CD4-positive, alpha-beta memory T cell (primary cell): ENCODE measurements around the gene HOXC9. TPM values are rescaled to one million over a fixed set of nuclear protein-coding genes. Genes with fewer than 3 reads are reported as not detected.

Experiments
- CTCF ChIA-PET: fragments of 350-600 bp; sonication (Branson Sonifier 250); formaldehyde crosslinking; loops from one replicate; lab custom pipeline; 2021; ENCODE audit warnings: inconsistent platforms; ENCODE audit not compliant: partially characterized antibody; lab: Charles Lee
- POLR2A ChIA-PET: fragments of 350-600 bp; sonication (Branson Sonifier 250); formaldehyde crosslinking; loops from one replicate; lab custom pipeline; 2021; ENCODE audit not compliant: partially characterized antibody; lab: Charles Lee
- DNase-seq, 5 donors: peaks; one replicate each; pipeline versions ENCODE4 v3.0.0 to v3.0.0-alpha.2; 2020 to 2022; ENCODE audit warnings: mixed read lengths in 1 of 5
- H3K27ac ChIP-seq: one replicate; pipeline ENCODE4 v1.7.0; 2013; ENCODE audit warnings: low read depth, low read length
- H3K27me3 ChIP-seq: 2 replicates; pipeline ENCODE4 v1.7.0; 2013; ENCODE audit warnings: mild to moderate bottlenecking, low read length, moderate library complexity; ENCODE audit not compliant: insufficient read depth
- H3K36me3 ChIP-seq: 2 replicates; pipeline ENCODE4 v1.7.0; 2013; ENCODE audit warnings: mild to moderate bottlenecking, low read length, moderate library complexity; ENCODE audit not compliant: insufficient read depth
- H3K4me1 ChIP-seq: 2 replicates; pipeline ENCODE4 v1.7.0; 2013; ENCODE audit warnings: mild to moderate bottlenecking, low read length, moderate library complexity; ENCODE audit not compliant: insufficient read depth
- H3K4me3 ChIP-seq, 2 donors: one replicate each; pipeline ENCODE4 v1.7.0; 2013; ENCODE audit warnings: low read length in 2 of 2, mild to moderate bottlenecking in 1 of 2
- H3K9me3 ChIP-seq, 2 donors: one replicate each; pipeline ENCODE4 v1.7.0; 2013; ENCODE audit warnings: low read length in 2 of 2, control low read depth in 1 of 2; ENCODE audit not compliant: control insufficient read depth in 1 of 2
- H3K27ac Mint-ChIP-seq, 7 donors: one replicate each; pipeline ENCODE4 v1.8.0; 2020 to 2021; ENCODE audit warnings: mixed read lengths in 7 of 7, mild to moderate bottlenecking in 6 of 7, inconsistent platforms in 3 of 7, moderate library complexity in 3 of 7
- H3K27me3 Mint-ChIP-seq, 2 donors: one replicate each; pipeline ENCODE4 v1.8.0; 2020 to 2021; ENCODE audit warnings: mixed read lengths in 2 of 2
- H3K36me3 Mint-ChIP-seq, 2 donors: one replicate each; pipeline ENCODE4 v1.8.0; 2020 to 2021; ENCODE audit warnings: mixed read lengths in 2 of 2, inconsistent platforms in 1 of 2, mild to moderate bottlenecking in 1 of 2
- H3K4me1 Mint-ChIP-seq, 4 donors: one replicate each; pipeline ENCODE4 v1.8.0; 2020 to 2021; ENCODE audit warnings: mixed read lengths in 4 of 4, mild to moderate bottlenecking in 1 of 4
- H3K4me3 Mint-ChIP-seq, 8 donors: one replicate each; pipeline ENCODE4 v1.8.0; 2020 to 2021; ENCODE audit warnings: mixed read lengths in 8 of 8, mild to moderate bottlenecking in 7 of 8, moderate library complexity in 6 of 8, inconsistent platforms in 3 of 8
- H3K9me3 Mint-ChIP-seq, 8 donors: one replicate each; pipeline ENCODE4 v1.8.0; 2020 to 2021; ENCODE audit warnings: mixed read lengths in 8 of 8, mild to moderate bottlenecking in 5 of 8, inconsistent platforms in 3 of 8, moderate library complexity in 1 of 8
- intact Hi-C: fragments of 100-400 bp; cut with micrococcal nuclease; formaldehyde crosslinking; loops from one replicate; pipeline ENCODE4 v1.15.1; 2023
- polyA plus RNA-seq, 2 donors: library from polyadenylated mRNA; unstranded; fragments of 300-500 nt; fragmentation: Illumina TruSeq; gene quantifications; one replicate each; pipeline ENCODE4 v1.2.3, GENCODE V29; 2021
- total RNA-seq, 2 experiments: library from RNA; stranded (reverse); gene quantifications; one replicate each; pipeline ENCODE4 v1.2.3, GENCODE V29; 2021

The HOXC9 gene
- total and polyA plus RNA-seq, 4 experiments from 2014 or later, result not detected

DNA sequence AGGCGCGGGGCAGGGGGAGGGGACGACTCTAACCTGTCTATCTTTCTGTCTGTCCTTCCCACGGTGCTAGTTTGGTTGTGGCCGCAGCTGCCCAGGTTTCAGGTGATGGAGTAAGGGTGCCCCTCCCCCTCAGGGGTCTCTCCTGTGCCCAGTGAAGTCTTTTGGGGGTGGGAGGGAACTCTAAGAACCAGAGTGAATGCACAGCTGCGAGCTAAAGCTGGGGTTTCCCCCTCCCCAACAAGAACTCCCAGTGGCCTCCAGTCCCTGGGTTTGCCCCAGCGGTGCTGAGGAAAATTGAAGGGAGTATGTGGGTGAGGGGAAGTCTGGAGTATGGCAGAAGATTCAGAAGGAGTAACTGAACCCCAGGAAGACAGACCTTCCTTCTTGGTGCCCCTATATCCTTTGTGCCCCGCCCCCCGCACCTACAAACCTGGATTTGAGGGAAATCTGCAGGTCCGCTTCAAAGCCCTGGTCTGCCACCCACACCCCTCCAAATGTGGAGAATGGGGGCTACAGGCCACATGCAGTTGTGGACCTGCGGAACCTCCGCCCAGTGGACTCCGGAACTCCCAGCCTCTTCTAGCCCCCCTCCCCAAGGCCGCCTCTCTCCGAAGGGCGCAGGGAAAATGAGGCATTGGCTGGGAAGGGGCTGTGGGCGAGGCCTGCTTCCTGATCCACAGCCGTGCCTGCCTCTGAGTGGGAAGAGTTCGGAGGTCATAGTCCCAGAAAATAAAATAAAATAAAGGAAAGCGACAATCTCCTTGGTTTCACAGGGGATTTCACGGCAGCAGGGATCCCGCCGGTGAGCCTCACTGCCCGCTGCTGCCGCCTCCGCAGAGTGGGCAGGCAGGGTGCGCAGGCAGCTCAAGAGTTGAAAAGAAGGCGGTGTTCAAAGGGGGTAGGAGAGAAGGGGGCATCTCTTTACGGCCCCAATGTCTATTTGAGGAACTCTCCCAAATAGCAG, 3.4 kb upstream of the HOXC9 start:
- no peak for DNase-seq
- H3K27ac Mint-ChIP-seq, result peak overlapping the region in 1 of 7 donors; percentile 80
- ChIA-PET CTCF (interaction anchor here (1.7 to 2.0 kb wide), 2 partner anchors 196 to 205 kb away, joined by 4 to 7 read pairs; no protein-coding TSS in a partner anchor), POLR2A (interaction anchor here (0.9 kb wide), 1 partner anchor 9 kb away, joined by 5 read pairs; no protein-coding TSS in a partner anchor)
- Histone ChIP-seq H3K4me1 (peaks cover 42% of the 10 kb centered on the region), H3K36me3 (no peaks in the 10 kb centered on the region), H3K27me3 (peaks cover 92% of the 10 kb centered on the region), H3K9me3 (no peaks in the 10 kb centered on the region), H3K27ac (no peak overlapping the region), H3K4me3 (peak overlapping the region; percentile 29 to 64)
- H3K4me1 Mint-ChIP-seq, result peaks cover 10 to 67% (median 29%) of the 10 kb centered on the region in 4 donors
- peak overlapping the region; percentile 71 to 89 (median 82) for H3K4me3 Mint-ChIP-seq
- H3K9me3 Mint-ChIP-seq, result peaks cover 0 to 11% (median 1%) of the 10 kb centered on the region in 8 donors
- H3K27me3 Mint-ChIP-seq, result peaks cover 72 to 84% of the 10 kb centered on the region in 2 donors
- no peaks in the 10 kb centered on the region for H3K36me3 Mint-ChIP-seq
- intact Hi-C loops, result loop anchor here (10.0 kb wide), 1 partner anchor 358 kb away; no protein-coding TSS in a partner anchor

DNA sequence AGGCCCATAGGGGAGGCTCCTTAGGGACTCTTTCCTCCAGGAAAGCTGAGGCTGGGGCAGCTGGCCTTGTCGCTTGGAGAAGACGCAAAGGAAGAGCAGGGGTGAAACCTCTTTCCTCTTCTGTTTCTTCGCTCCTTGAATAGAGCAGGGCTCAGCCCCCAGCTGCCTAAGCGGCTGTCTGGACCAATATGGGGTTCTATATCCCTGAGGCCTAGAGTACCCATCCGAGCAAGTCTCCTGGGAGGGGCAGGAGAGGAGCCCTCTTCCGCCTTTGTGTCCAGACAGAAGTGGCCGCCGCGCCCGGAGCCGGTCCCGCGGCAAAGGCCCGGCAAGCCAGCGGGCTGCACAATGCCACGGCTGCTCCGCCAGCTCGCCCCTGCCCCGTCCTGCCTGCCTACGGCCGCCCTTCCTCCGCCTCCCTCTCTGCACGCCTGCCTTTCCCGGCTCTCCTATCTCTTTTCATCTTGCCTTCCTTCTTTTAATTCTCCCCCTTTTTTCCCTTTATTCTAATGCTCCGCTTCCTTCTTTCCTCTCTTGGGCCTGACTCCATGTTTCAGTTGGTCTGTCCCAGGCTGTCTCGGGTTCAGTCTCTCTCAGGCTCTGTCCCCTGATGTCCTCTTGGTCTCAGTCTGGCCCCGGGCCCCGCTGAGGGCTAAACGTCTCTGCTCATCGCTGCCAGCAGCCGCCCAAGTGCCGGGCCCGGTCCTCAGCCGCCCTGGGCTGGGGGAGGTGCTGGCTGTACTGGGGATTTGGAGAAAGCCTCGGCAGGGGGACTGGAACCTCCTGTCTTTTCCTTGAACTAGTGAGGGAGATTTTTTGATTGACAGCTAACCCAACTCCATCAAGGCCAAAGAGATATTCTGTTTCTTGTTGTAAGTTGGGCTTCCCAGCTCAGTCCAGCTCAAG, 2.5 kb upstream of the HOXC9 start:
- no peak overlapping the region for H3K27ac ChIP-seq
- H3K36me3 ChIP-seq, result no peaks in the 10 kb centered on the region
- ChIA-PET POLR2A (no interaction called here), CTCF (interaction anchor here (1.2 to 5.3 kb wide), 4 partner anchors 193 to 209 kb away, joined by 3 to 26 read pairs (median 6); no protein-coding TSS in a partner anchor)
- H3K4me1 Mint-ChIP-seq, result peaks cover 10 to 67% (median 29%) of the 10 kb centered on the region in 4 donors
- DNase-seq, result no peak
- H3K27me3 ChIP-seq, result peaks cover 92% of the 10 kb centered on the region
- intact Hi-C loops, result loop anchor here (10.0 kb wide), 1 partner anchor 357 kb away; no protein-coding TSS in a partner anchor
- peak overlapping the region in 1 of 7 donors; percentile 78 for H3K27ac Mint-ChIP-seq
- peak overlapping the region in 5 of 8 donors; percentile 33 to 82 (median 65) for H3K4me3 Mint-ChIP-seq
- H3K36me3 Mint-ChIP-seq, result no peaks in the 10 kb centered on the region
- no peak overlapping the region for H3K4me3 ChIP-seq
- H3K9me3 Mint-ChIP-seq, result peaks cover 0 to 11% (median 1%) of the 10 kb centered on the region in 8 donors
- H3K4me1 ChIP-seq, result peaks cover 42% of the 10 kb centered on the region
- no peaks in the 10 kb centered on the region for H3K9me3 ChIP-seq
- peaks cover 68 to 83% of the 10 kb centered on the region in 2 donors for H3K27me3 Mint-ChIP-seq

DNA sequence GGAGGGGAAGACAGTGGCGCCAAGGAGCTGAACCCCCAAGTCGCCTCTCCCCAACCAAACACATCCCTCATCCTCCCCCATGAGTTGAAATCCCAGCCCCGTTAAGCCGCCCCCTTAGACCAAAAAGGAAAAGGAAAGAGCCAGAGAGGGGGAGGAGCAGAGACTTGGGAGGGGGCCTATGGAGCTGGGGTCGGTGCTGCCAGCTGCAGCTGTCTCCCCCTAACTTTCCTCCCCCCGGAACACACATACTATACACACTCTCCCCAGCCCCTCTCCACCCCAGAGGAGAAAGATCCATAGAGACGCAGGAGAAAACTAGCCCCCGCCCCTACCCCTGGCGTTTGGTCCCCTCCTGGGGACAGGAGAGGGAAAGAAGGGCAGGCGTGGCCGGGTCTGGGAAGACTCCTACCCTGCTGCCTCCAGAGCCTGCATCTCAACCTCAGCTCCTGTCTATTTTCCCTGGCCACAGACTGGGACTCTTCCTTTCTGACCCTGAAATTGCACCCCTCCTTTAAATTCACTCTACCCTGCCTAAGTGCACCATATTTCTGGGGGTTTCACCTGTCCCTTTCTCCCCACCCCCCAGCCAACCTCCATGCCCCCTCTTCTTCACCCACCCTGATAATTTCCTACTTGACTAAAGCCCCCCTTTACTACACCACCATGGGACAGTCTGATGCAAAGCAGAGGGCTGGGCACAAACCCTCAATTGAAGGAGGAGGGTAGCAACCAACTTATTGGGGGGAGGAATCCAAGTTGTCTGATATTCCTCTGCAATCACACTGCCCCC, 1.7 kb upstream of the HOXC9 start:
- intact Hi-C loops, result loop anchor here (10.0 kb wide), 1 partner anchor 356 kb away; no protein-coding TSS in a partner anchor
- peaks cover 10 to 65% (median 29%) of the 10 kb centered on the region in 4 donors for H3K4me1 Mint-ChIP-seq
- H3K4me3 ChIP-seq, result no peak overlapping the region
- no peaks in the 10 kb centered on the region for H3K9me3 ChIP-seq
- peaks cover 0 to 11% (median 1%) of the 10 kb centered on the region in 8 donors for H3K9me3 Mint-ChIP-seq
- no peaks in the 10 kb centered on the region for H3K36me3 Mint-ChIP-seq
- ChIA-PET CTCF (interaction anchor here (1.2 to 5.3 kb wide), 3 partner anchors 192 to 208 kb away, joined by 3 to 26 read pairs (median 7); no protein-coding TSS in a partner anchor), POLR2A (no interaction called here)
- no peak for DNase-seq
- H3K4me3 Mint-ChIP-seq, result peak overlapping the region in 2 of 8 donors; percentile 9 to 47
- H3K4me1 ChIP-seq, result peaks cover 42% of the 10 kb centered on the region
- H3K36me3 ChIP-seq, result no peaks in the 10 kb centered on the region
- H3K27me3 ChIP-seq, result peaks cover 91% of the 10 kb centered on the region
- no peak overlapping the region for H3K27ac ChIP-seq
- H3K27ac Mint-ChIP-seq, result peak overlapping the region in 2 of 7 donors; percentile 29 to 78
- peaks cover 70 to 82% of the 10 kb centered on the region in 2 donors for H3K27me3 Mint-ChIP-seq

DNA sequence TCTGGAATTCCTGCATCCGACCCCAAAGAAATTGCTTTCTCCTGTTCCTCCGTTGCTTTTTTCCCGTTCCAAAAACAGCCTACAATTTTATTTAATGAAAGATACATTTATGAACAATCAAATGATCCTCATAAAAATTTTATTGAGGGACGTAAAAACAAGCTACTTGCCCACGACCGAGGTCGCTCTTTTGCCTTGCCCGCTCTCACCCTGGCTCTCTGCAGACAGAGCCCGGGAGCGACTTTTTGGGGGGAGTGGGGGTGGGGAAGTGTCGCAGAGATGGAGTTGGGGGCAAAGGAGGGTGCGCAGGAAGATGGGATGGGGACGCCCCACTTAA, 1.1 kb upstream of the HOXC9 start:
- Histone ChIP-seq H3K4me1 (peaks cover 42% of the 10 kb centered on the region), H3K9me3 (no peaks in the 10 kb centered on the region), H3K36me3 (no peaks in the 10 kb centered on the region), H3K27me3 (peaks cover 90% of the 10 kb centered on the region), H3K27ac (no peak overlapping the region), H3K4me3 (no peak overlapping the region)
- Mint-ChIP-seq H3K4me1 (peaks cover 10 to 59% (median 28%) of the 10 kb centered on the region in 4 donors), H3K4me3 (peak overlapping the region in 3 of 8 donors; percentile 1 to 47 (median 22)), H3K9me3 (peaks cover 0 to 10% (median under 1%) of the 10 kb centered on the region in 8 donors), H3K36me3 (no peaks in the 10 kb centered on the region), H3K27ac (peak overlapping the region in 2 of 7 donors; percentile 29 to 78), H3K27me3 (peaks cover 69 to 82% of the 10 kb centered on the region in 2 donors)
- CTCF ChIA-PET, result interaction anchor here (5.3 kb wide), 1 partner anchor 208 kb away, joined by 26 read pairs; no protein-coding TSS in a partner anchor
- POLR2A ChIA-PET, result interaction anchor here (1.5 kb wide), 2 partner anchors 19 to 21 kb away, joined by 3 to 5 read pairs; no protein-coding TSS in a partner anchor
- intact Hi-C loops, result loop anchor here (10.0 kb wide), 1 partner anchor 356 kb away; no protein-coding TSS in a partner anchor
- no peak for DNase-seq

DNA sequence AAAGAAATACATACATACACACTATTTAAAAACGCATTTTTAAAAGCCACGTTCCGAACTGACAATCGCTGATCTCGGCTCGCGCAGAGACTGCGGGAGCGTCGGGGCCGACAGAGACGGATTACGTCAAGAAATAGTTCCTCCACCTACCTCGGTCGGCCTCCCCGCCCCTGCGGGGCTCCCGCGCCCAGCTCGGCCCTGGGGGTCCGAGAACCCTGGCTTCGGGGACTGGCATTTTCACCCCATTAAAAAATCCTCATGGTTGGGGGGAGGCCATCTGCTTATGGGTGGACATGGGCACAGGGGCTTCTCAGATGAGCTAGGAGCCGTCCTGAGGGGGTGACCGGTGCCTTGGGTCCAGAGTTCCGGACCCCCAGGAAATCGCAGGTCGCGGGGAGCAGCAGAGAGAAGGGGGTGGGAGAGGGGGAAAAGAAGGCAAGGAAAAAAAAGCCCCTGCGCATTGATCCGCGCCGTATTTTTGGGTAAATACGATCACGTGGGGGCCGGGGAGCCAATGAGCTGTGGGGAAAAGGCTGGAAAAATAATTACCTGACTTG, 324 bp upstream of the HOXC9 start:
- H3K27ac Mint-ChIP-seq, result peak overlapping the region in 2 of 7 donors; percentile 51 to 78
- DNase-seq, result no peak
- peaks cover 67 to 82% of the 10 kb centered on the region in 2 donors for H3K27me3 Mint-ChIP-seq
- Histone ChIP-seq H3K4me1 (peaks cover 36% of the 10 kb centered on the region), H3K36me3 (no peaks in the 10 kb centered on the region), H3K4me3 (no peak overlapping the region), H3K9me3 (no peaks in the 10 kb centered on the region), H3K27ac (no peak overlapping the region), H3K27me3 (peaks cover 91% of the 10 kb centered on the region)
- H3K4me3 Mint-ChIP-seq, result peak overlapping the region in 6 of 8 donors; percentile 28 to 70 (median 56)
- peaks cover 7 to 54% (median 22%) of the 10 kb centered on the region in 4 donors for H3K4me1 Mint-ChIP-seq
- H3K36me3 Mint-ChIP-seq, result no peaks in the 10 kb centered on the region
- intact Hi-C loops, result loop anchor here (10.0 kb wide), 1 partner anchor 355 kb away; no protein-coding TSS in a partner anchor
- H3K9me3 Mint-ChIP-seq, result peaks cover 0 to 6% (median 0%) of the 10 kb centered on the region in 8 donors
- ChIA-PET CTCF (interaction anchor here (1.3 to 5.3 kb wide), 4 partner anchors 26 to 207 kb away, joined by 3 to 26 read pairs (median 8); no protein-coding TSS in a partner anchor), POLR2A (interaction anchor here (0.6 to 2.0 kb wide), 8 partner anchors 10 to 499 kb away, joined by 3 to 6 read pairs (median 3); partner anchors contain the start of gene HOXC6)
